T-helper 9 cell (primary cell): ENCODE data around the gene HP.
"Not testable (repeated sequence)": the region's sequence is repeated elsewhere in the genome, so short reads cannot be mapped to it uniquely, and the experiment has no call there.

Experiments
- DNase-seq: peaks from one replicate; pipeline ENCODE4 v3.0.0-alpha.2; 2020
- total RNA-seq, 2 donors: gene quantifications; one replicate each; lab custom pipeline; 2026; lab: John Stamatoyannopoulos, UW

Gene HP, protein sequence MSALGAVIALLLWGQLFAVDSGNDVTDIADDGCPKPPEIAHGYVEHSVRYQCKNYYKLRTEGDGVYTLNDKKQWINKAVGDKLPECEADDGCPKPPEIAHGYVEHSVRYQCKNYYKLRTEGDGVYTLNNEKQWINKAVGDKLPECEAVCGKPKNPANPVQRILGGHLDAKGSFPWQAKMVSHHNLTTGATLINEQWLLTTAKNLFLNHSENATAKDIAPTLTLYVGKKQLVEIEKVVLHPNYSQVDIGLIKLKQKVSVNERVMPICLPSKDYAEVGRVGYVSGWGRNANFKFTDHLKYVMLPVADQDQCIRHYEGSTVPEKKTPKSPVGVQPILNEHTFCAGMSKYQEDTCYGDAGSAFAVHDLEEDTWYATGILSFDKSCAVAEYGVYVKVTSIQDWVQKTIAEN
- total RNA-seq = 0 reads per million in 2 donors

DNA sequence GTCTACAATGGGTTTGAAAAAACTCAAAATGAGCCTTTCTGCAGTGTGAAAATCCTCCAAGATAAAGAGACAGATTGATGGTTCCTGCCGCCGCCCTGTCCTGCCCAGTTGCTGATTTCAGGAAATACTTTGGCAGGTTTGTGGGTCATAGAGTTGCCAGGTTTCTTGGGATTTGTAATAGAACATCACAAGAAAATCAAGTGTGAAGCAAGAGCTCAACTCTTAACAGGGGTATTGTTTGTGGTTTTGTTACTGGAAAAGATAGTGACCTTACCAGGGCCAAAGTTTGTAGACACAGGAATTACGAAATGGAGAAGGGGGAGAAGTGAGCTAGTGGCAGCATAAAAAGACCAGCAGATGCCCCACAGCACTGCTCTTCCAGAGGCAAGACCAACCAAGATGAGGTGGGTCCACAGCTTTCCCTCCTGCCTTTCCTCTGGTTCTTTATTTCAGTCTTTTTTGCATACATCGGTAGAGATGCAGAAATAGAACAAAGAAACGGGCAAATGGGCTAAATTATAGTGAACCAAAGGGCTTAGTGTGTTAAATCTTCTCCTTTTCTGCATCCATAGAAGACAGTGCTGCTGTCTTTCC, at the start of gene HP:
HP (plus strand) TSS at position 252 of the 594 bp plus-strand sequence; CDS start at position 400, 148 bp downstream.
- not testable (repeated sequence) for DNase-seq

DNA sequence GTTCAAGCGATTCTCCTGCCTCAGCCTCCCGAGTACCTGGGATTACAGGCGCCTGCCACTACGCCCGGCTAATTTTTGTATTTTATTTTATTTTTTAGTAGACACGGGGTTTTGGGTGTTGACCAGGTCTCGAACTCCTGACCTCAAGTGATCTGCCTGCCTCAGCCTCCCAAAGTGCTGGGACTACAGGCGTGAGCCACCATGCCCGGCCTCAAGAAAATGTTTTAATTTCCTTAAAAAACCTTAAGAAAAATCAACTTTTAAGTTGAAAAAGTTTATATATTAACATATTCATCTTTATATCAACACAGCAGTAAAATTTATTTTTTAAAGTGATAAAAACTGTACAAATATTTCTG, 46.3 kb upstream of the HP start:
- DNase-seq = not testable (repeated sequence)

DNA sequence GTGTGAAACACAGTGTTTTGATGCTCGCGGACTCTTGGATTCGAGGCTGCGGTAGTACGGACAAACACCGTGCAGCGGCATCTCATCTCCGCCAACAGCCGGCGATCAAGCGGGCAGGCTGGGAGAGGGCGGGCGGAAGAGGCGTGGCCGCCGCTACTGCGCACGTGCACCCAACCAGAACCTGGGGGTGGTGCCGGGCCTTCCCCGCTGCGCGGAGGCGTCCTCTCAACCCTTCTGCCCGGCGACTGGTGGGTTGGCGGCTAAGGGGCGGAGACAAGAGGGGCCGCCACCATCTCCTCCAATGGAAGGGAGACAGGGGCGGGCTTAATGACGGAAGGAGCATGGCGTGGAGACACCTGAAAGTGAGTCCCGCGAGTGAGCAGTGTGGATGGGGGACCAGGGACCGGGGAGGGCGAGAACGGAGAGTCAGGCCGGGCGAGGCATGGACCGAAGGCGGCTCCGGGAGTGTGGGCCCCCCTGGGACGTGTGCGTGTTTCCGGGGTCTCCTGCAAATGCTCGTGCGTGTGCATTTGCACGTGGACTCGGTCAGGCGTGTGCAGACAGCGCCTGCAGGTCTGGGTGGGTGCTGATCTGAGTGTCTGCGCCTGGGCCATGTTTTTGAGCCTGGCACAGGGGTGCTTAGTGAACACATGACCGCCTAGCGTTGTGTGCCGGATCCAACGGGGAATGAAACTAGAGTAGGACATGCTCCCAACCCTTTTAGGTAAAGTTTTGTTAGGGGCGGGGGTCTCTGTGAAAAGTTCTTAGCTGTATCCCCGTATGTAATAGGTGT, 45.7 kb upstream of the HP start, which contains the start of gene DHODH:
DHODH (plus strand) TSS at position 321 of the 793 bp plus-strand sequence; CDS start at position 342, 21 bp downstream.
- peak; percentile 94 for DNase-seq

DNA sequence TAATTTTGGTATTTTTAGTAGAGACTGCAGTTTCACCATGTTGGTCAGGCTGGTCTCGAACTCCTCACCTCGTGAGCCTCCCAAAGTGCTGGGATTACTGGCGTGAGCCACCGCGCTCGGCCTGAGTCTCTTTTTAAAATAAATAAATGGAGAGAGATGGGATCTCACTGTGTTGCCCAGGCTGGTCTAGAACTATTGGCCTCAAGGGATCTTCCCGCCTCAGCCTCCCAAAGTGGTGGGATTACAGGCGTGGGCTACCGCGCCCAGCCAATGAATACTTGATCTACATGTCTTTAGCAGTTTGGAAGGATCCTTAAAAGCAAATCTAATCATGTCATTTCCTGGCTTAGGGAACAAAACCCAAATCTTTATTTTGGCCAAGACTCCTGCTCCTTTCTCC, 44.5 kb upstream of the HP start:
- DNase-seq = no peak

DNA sequence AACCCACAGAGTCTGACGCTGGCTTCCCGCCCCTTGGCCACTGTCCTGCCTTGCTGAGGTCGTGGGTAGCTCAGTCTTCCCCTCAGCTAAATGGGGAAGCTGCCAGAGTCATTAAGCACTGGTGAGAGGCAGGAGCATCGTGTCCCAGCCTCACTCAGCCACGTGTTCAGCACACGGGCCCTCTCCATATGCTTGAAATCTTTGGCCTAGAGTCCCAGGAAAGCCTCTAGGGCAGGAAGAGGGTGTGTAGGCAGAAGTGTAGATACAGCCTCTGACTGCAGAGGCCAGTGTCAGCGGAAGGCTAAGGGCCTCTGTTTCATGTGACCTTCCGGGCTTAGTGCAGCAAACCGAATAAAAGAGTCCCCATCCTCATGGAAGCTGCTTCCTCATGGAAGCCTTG, 41.7 kb upstream of the HP start:
- DNase-seq = no peak

DNA sequence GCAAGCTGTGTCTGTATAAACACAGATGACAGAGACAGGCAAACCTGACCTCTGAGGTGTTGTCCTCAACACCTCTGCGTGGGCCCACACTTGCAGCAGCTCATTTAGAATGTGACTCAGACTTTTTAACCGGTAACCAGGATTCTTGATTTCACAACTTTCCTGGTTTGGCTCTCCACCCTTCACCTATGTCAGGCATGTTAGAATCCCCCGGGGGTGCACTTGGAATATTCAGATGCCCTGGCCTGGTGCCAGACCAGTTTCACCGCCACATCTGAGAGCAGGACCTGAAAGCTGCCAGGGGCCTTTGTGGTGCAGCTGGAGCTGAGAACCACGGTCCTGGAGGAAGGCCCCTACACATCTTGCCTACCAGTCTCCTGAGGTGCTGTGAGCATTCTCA, 40.9 kb upstream of the HP start:
- DNase-seq = no peak

DNA sequence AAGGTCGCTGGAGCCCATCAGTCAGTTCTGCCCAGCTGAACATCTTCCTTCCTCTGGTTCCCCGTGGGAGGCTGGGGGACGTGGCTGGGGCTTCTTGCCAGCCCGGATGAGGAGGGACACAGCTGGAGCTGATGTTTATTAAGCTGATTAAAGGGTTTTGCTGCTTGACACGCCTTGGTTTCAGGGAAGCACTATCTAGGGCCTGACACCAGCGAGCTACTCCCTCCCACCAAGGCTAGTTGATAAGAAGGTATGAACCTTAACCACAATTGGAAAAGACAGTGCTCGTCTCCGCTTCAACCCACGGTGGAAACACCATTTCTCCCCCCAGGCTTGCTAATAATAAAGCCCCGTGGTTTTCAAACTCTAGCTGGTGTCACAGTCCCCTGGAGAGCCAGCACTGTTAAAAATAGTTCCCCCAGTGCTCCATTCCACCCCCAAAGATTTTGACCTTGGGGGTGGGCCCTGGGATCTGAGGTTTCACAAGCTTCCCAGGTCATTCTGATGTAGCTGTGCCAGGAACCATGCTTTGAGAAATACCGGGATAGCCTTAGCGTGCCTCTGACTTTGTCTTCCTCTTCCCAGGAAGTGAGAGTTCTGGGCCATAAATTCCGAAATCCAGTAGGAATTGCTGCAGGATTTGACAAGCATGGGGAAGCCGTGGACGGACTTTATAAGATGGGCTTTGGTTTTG, 40.3 kb upstream of the HP start:
- no peak for DNase-seq

DNA sequence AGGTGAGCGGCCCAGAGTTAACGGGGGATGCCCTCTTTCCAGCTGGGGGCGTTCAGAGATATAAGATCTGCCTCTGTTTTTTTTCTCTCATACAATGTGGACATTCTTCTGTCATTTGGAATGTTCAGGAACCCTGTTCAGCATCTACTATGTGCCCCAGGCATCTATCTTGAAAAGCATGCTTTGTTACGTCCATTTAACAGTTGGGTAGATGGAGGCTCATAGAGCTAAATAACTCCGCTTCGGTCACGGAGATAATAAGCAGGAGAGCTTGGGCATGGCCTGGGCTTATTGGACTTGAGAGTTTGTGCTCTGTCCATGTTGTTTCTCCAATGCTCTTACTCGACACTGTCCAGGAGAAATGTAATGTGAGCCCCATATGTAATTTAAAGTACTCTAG, 39.6 kb upstream of the HP start:
- no peak for DNase-seq

DNA sequence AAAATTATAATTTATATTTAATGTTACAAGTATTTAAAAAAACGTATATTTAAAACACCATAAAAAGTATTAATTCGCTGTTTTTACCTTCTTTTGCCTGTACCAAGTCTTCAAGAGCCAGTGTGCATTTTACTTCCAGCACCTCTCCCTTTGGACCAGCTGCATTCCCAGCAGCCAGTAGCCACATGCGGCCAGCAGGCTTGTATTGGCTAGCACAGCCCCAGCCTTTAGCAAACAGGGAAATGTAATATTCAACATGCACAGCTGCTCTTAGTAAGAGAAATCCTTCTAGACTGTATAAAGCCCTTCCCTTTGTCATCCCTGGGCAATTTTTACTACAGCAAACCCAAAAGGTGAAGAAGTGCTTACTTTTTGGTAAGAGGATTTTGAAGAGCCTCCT, 39.2 kb upstream of the HP start:
- DNase-seq = no peak

DNA sequence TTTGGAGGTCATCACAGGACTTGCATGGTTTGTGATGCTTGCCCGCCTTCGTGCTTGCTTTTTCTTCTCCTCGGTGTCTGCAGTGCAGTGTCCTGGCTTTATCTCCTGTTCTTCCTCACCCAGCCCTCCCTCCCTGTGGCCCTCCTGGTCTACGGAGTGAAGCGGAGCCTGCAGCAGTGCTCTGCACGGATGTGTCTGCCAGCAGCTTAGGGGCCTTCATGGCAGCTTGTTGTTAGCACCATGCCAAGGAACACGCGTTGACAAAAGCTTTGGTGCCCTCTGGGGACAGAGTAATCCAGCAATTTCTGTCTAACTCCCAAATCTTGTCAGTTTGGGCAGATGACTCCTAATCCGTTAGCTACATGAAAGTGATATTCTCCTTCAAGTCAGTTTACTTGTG, 35.8 kb upstream of the HP start:
- DNase-seq = no peak

DNA sequence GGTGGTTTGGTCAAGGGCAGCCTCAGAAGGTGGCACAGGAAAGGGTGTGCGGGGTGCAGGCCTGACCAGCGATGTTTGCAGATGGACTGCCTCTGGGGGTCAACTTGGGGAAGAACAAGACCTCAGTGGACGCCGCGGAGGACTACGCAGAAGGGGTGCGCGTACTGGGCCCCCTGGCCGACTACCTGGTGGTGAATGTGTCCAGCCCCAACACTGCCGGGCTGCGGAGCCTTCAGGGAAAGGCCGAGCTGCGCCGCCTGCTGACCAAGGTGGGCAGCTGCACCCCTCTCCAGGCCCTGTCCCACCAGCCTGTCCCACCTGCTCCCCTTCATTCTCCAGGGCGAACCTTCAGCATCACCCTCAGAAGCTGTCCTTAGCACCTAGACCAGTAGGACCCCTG, 33.3 kb upstream of the HP start:
- no peak for DNase-seq

DNA sequence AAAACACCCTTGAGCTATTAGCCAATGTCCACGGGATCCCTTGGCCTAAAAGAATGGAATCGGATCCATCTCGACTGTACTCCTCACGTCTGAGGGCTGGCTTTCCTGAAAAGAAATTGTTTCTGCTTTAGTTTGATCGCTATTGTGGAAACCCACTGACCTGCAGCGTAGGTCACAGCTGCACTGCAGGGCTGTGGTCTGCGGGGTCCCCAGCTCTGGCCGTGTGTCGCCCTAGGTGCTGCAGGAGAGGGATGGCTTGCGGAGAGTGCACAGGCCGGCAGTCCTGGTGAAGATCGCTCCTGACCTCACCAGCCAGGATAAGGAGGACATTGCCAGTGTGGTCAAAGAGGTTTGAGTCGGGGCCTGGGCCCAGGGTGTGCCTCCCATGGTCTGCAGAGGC, 32.2 kb upstream of the HP start:
- DNase-seq = no peak

DNA sequence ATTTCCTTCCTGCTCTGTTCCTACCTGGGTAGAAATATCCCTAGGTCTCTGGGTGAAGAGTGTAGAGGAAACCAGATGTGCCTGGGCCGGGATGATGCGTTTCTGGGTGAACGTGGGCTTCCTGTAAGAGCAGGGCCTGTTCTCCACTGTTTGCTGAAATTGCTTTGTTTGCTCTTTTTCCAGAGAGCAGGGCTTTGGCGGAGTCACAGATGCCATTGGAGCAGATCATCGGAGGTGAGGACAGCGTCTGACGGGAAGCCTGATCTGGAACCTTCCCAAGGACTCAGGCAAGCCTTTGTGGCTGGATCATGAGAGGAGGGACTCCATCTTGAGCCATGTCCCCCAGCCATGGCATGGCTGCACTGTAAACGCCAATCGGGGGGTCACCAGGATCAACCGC, 30.3 kb upstream of the HP start:
- no peak for DNase-seq

DNA sequence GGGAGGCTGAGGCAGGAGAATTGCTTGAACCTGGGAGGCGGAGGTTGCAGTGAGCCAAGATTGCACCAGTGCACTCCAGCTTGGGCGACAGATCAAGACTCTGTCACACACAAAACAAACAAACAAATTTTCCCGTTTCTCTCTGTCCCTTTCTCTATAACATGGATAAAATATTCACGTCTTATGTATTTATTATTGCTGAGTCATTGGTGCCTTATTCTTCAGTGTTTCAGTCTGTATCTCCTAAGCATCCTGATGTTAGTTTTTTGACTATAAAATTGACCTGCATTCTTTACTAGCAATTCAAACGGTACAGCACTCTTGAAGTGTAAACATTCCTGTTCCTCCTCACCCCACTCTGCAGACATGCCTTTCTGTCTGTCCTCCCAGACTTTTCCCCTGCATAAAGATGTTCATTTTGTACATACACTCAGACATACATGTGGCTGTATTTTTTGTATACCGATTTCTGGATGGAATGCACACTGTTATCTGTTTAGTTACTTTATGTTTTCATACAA, 29.4 kb upstream of the HP start:
- no peak for DNase-seq

DNA sequence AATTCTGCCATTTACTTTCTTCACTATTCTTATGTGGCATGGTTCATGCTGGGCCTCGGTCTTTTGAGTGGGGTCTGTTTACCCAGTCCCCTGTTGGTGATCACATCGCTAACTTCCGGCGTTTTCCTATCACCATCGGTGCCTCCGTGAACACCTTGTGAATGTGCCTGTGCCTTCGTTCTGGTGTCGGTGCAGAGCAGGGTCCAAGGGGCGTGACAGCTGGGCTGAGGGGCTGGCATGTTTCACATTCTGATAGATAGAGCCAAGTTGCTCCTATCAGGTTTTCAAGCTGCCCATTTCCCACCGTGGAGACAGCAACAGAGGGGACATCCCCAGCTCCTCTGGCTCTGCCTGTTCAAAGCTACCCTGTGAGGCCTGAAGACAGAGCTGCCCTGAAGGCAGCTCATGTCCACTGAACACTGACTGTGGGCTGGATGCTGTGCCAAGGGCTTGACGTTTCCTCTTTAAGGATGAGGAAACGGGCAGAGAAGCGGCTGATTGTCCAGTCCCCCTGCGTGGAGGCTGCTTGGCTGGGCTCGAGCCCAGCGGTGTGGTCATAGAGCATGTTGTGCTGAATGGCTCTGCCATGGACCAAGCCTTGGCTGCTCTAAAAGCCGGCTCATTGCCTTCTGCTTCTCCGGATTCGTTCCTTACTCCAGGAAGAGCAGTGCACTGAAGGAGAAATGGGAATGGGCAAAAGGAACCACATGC, 28.7 kb upstream of the HP start:
- no peak for DNase-seq

DNA sequence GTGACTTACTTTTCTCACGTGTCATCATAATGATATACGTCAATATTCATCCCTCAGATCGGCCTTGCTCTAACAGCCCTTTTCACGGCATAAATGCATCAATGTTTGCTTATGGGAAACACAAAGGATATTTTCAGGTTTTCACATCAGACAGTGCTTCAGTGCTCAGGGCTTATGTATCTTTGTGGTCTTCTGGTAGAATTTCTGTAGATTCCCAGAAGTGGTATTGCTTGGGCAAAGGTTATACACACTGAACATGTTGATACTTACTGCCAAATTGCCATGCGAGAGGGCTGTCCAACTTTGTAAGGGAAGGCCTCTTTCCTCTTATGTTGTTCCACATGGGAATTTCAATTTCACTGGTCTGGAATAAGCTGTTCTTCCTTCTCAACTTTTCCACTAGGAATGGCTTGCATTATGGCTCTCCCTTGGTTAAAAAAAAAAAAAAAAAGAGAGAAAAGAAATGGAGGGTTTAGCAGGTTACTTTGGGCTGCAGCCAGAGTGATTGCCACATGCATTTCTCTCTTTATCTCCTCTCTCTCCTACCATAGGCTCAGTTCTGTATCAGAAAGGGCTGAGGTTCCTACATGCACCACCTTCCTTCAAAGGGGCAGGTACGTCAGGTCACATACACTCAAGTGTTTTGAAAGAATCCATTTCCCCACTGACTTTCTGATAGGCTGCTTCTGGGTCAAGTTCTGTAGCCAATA, 26.5 kb upstream of the HP start:
- no peak for DNase-seq

DNA sequence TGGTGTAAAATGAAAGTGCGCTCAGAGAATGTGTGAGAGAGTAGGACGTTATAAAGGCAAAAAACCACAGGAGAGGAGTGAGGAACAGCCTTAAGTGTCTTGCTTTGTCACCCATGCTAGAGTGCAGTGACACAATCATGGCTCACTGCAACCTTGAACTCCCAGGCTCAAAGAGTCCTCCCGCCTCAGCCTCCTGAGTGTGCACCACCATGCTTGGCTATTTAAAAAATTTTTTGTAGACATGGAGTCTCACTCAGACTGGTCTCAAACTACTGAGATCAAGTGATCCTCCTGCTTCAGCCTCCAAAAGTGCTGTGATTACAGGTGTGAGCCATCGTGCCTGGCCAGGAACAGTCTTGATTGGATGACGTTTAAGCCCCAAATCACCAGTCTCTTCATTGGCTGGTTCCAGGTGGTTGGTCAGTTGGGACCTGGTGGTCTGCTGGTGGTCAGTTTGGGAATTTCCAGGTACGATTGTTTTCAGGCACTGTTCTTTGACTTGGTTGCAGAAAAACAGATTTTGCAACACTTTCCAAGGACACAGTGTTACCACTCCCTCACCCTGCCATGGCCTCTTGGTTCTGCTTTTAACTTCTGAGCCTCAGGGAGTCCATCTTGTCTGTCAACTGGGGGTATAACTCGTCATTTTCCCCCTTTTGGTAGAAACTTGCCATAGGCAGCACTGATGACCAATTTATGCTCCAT, 24.6 kb upstream of the HP start:
- no peak for DNase-seq

DNA sequence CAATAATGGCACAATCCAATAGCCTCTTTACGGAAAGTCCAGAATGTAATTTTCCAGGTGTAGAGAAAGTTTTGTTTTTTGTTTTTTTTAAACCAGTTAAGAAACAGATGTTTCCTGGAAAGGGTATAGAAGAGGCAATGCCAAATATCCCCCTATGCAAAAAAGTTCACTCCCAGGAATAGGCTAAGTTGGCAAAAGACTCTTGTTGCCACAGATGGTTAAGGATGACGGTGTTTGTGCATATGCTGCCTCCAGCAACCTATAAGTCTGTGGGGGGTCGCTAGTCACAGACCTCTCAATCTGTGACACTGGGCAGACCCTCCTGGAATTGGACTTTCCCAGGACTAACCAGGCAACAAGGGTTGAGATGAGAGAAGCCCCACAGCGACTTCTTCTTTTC, 20.9 kb upstream of the HP start:
- DNase-seq = no peak

DNA sequence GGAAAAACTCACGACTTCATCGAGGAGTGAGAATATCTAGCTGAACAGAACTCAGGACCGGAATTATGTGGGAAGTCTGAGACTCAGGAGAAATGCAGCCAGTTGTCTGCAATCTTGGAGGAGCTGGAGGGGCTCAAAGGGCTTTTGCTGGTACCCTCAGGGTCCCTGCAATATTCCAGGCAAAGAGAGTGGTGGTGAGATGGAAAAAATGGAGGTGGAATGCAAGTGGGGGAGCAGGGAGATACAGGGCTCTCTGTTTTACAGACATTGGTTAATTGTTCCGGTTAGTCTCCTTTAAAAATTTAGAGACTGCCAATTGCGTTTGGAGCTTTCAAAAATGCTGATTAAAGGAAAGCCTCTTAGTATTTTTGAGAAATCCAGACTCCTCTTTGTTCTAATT, 18.2 kb upstream of the HP start:
- DNase-seq = no peak

DNA sequence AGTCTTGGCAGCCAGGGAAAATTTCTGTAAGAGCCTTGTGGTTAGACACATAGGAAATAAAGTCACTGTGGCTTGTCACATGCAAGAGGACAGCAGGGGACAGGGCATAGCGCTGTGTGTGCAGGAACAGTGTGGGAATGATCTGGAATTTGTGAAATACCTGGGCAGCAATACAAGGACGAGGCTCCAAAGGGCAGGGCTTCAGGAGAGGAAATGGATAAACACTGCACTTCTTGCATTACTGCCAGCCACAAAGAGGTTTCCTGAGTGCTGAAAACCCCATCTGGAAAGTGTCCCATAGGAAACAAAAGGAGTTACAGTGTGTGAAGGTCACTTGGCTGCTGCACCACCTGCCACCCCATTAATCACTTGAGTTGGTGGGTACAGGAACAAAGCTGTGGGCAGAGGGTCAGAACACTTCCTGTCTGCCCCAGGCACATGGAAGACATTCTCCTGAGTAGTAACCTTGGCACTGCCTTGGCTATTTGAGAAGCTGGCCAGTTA, 12.1 kb upstream of the HP start:
- DNase-seq = no peak

DNA sequence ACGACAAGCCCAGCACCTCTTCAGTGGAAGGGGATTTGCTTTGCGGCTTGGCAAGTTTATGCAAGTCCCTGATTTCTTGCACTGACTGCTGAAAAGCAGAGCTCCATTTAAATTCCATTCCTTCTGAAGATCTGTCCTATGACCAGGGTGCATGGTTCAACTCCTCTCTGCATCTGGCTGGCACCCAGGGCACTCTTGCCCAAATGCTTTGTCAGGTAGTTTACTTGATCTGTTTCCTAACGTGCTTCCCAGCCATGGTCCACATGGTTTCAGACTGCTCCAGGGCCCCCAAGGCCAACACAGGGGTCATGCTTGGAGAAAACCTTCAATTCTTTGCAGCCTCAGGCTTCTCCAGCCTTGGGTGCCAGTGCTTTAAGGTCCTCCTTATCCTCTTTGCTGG, 11.2 kb upstream of the HP start:
- DNase-seq = no peak
